Activated CD4-positive, alpha-beta T cell treated with anti-CD3 and anti-CD28 coated beads, Interleukin-2, amount 10 ng/mL, durations not matched to agents 24 days and 14 days (primary cell): ENCODE results near the gene HOGA1. TPM values are rescaled to one million over a fixed set of nuclear protein-coding genes. Genes with fewer than 3 reads are reported as not detected.
"Not testable (repeated sequence)": the region's sequence is repeated elsewhere in the genome, so short reads cannot be mapped to it uniquely, and the experiment has no call there.

Experiments used
- DNase-seq: peaks from one replicate; pipeline ENCODE4 v3.0.0; 2022
- H3K27ac Mint-ChIP-seq: one replicate; pipeline ENCODE4 v1.8.0; 2022; ENCODE audit warnings: mild to moderate bottlenecking, mixed read lengths
- H3K27me3 Mint-ChIP-seq: one replicate; pipeline ENCODE4 v1.8.0; 2022; ENCODE audit warnings: mixed read lengths
- H3K36me3 Mint-ChIP-seq: one replicate; pipeline ENCODE4 v1.8.0; 2022; ENCODE audit warnings: low read depth, mild to moderate bottlenecking, mixed read lengths
- H3K4me1 Mint-ChIP-seq: one replicate; pipeline ENCODE4 v1.8.0; 2021; ENCODE audit warnings: mixed read lengths
- H3K4me3 Mint-ChIP-seq: one replicate; pipeline ENCODE4 v1.8.0; 2022; ENCODE audit warnings: mild to moderate bottlenecking, moderate library complexity, mixed read lengths
- H3K9me3 Mint-ChIP-seq: one replicate; pipeline ENCODE4 v1.8.0; 2021; ENCODE audit warnings: mixed read lengths
- intact Hi-C: fragments of 100-400 bp; cut with micrococcal nuclease; formaldehyde crosslinking; loops from one replicate; pipeline ENCODE4 v1.15.1; 2023
- total RNA-seq: library from RNA; stranded (reverse); gene quantifications from 2 replicates; pipeline ENCODE4 v1.2.3, GENCODE V29; 2022

The HOGA1 gene
- total RNA-seq, 1 donor from 2014 or later, result not detected

DNA sequence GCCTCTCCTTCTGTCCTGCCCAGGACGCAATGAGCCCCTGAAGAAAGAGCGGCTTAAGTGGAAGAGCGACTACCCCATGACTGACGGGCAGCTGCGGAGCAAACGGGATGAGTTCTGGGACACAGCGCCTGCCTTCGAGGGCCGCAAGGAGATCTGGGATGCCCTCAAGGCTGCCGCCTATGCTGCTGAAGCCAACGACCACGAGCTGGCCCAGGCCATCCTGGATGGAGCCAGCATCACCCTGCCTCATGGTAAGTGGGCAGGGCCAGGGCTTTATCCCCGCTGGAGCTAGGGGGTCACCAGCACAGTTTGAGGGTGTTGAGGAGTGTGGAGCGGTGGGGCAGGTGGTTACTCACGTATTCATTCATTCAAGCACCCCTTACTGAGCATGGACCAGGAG is 16.3 kb upstream of the HOGA1 start:
- Mint-ChIP-seq H3K4me1 (no peaks in the 10 kb centered on the region), H3K27me3 (no peaks in the 10 kb centered on the region), H3K4me3 (no peak overlapping the region), H3K9me3 (no peaks in the 10 kb centered on the region), H3K36me3 (no peaks in the 10 kb centered on the region), H3K27ac (no peak overlapping the region)
- DNase-seq, result no peak
- intact Hi-C loops, result no loop called here

DNA sequence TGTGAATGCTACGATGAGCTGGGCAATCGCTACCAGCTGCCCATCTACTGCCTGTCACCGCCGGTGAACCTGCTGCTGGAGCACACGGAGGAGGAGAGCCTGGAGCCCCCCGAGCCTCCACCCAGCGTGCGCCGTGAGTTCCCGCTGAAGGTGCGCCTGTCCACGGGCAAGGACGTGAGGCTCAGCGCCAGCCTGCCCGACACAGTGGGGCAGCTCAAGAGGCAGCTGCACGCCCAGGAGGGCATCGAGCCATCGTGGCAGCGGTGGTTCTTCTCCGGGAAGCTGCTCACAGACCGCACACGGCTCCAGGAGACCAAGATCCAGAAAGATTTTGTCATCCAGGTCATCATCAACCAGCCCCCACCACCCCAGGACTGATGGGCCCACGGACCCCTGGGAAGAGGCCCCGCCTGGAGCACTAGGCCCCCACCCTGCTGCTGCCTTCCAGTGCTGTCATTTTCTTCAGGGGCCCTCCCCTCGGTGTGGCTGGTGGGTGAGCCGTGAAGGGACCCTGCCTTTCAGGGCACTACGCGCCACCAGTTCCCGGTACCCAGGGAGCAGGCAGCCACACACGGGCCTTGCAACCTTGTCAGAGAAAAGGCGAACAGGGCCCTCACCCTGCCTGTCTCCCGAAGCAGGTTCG is 13.9 kb upstream of the HOGA1 start:
- Mint-ChIP-seq H3K27ac (no peak overlapping the region), H3K36me3 (no peaks in the 10 kb centered on the region), H3K4me1 (no peaks in the 10 kb centered on the region), H3K4me3 (no peak overlapping the region), H3K9me3 (no peaks in the 10 kb centered on the region), H3K27me3 (no peaks in the 10 kb centered on the region)
- no peak for DNase-seq
- intact Hi-C loops, result loop anchor here (10.0 kb wide), 1 partner anchor 165 kb away; the partner anchor contains the start of gene ZFYVE27

DNA sequence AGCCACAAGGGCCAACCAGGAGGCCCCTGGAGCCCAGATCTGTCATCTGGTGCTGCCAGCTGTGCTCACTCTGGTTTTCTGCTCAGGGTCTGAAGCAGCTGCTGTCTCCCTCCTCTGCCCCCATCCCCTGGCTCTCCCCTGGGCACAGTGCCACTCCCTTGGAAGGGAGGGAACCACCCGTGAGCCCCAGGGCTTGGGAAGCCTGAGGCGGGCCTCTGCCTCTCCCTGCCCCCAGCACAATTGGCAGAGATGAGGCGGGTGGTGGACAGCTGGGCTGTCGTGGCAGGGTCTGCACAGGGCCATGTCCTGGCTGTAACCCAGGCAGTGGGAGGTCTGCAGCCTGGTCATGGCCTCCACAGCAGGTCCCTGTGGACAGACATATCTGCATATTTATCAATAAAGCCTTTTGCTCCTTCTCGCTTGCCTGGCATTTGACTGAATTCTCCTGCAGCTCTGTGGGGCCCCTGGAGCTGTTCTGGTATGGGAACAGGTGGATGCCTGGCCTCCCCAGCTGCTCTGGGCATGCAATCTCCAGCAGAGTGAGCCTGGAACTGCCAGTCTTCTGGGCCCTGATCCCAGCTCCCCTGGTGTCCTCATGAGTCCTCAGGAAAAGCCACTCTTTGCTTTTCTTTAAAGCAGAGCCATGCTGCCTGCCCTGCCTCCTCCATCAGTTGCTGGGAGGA is 13.3 kb upstream of the HOGA1 start:
- Mint-ChIP-seq H3K4me3 (no peak overlapping the region), H3K9me3 (no peaks in the 10 kb centered on the region), H3K27ac (no peak overlapping the region), H3K4me1 (no peaks in the 10 kb centered on the region), H3K36me3 (no peaks in the 10 kb centered on the region), H3K27me3 (no peaks in the 10 kb centered on the region)
- no peak for DNase-seq
- intact Hi-C loops, result loop anchor here (10.0 kb wide), 1 partner anchor 164 kb away; the partner anchor contains the start of gene ZFYVE27

DNA sequence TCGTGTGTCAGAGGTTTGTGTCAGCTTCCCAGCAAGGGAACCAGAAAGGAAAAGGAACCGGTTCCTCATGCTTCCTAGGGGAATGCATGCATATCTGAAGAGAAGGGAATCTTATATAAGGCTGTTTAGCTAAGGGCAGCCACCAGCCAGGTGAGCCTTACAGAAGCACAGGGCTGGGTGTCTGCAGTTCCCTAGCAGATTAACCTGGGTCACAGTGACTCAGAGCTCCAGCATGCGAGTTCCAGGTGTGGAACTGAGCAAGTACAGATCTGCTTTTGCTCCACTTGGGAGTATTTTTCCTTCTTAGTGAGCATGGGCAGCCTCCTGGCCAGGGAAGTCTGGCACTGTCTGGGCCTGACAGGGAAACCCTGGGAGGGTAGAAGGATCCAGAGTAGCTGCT is 12.6 kb upstream of the HOGA1 start:
- peaks cover 2% of the 10 kb centered on the region for H3K27me3 Mint-ChIP-seq
- H3K4me1 Mint-ChIP-seq, result no peaks in the 10 kb centered on the region
- H3K27ac Mint-ChIP-seq, result no peak overlapping the region
- H3K9me3 Mint-ChIP-seq, result no peaks in the 10 kb centered on the region
- intact Hi-C loops, result loop anchor here (1.0 to 10.0 kb wide), 2 partner anchors 41 to 163 kb away; partner anchors contain the start of gene ZFYVE27
- H3K36me3 Mint-ChIP-seq, result no peaks in the 10 kb centered on the region
- H3K4me3 Mint-ChIP-seq, result no peak overlapping the region
- no peak for DNase-seq

DNA sequence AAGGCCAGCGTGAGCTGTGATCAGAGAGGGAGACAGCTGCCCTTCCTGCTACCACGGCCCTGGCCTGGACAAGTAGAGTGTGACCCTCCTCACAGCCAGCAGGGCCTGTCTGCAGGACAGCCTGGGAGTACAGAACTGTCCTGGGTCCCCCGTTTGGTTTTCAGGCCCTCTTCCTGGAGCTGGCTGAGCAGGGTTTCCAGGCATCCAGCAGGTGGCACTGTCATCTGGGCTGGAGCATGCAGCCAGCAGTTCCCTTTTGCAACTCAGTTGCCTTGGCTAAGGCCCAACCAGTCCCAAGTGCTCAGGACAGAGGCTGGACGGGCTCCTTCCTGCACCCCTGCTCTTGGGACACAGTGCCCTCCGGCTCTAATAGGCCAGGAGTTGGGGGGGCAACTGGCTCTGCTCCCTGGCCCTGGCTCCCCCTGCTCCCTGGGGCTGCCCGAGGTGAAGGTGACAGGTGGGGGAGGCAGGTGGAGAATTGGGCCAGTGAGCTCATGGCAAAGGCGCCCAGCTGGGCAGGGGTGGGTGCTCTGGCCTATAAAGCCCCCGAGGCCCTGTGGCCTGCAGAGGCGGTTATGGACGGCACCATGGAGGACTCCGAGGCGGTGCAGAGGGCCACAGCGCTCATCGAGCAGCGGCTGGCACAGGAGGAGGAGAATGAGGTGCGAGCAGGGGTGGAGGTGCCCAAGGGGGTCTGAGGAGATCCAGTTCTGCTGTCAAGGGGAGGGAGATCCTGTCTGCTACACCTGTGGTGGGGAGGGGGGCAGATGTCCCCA is 11.8 kb upstream of the HOGA1 start, which contains the start of gene ANKRD2:
Gene ANKRD2 (plus strand): TSS at position 566 of the 776 bp plus-strand sequence. CDS start 10 bp downstream, at position 576.
- Mint-ChIP-seq H3K9me3 (no peaks in the 10 kb centered on the region), H3K27me3 (peaks cover 4% of the 10 kb centered on the region), H3K36me3 (no peaks in the 10 kb centered on the region), H3K27ac (no peak within 1 kb of the TSS), H3K4me3 (no peak within 1 kb of the TSS), H3K4me1 (no peaks in the 10 kb centered on the region)
- DNase-seq, result peak; percentile 87
- intact Hi-C loops, result loop anchor here (1.0 to 10.0 kb wide), 2 partner anchors 40 to 162 kb away; partner anchors contain the start of gene ZFYVE27

DNA sequence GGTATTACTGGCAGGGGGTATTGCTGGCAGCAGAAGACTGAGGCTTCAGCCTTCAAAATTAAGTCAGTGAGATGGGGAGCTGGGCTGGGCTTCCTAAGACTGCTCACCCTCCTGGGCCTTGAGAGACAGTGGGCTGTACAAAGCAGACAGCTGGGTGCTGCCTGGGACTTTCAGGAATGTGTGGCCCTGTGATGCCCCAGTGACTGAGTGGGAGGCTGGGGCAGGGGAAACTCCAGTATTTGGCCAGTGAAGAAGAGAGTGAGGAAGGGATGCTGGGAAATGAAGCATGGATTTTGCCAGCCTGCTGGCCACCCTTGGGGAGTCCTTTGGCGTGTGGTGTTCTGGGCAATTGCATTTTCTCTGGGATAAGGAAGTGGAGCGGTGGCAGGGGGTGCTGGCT is 11.2 kb upstream of the HOGA1 start:
- no peaks in the 10 kb centered on the region for H3K36me3 Mint-ChIP-seq
- H3K4me3 Mint-ChIP-seq, result no peak overlapping the region
- H3K9me3 Mint-ChIP-seq, result no peaks in the 10 kb centered on the region
- intact Hi-C loops, result loop anchor here (10.0 kb wide), 1 partner anchor 162 kb away; the partner anchor contains the start of gene ZFYVE27
- DNase-seq, result no peak
- H3K4me1 Mint-ChIP-seq, result no peaks in the 10 kb centered on the region
- H3K27ac Mint-ChIP-seq, result no peak overlapping the region
- peaks cover 5% of the 10 kb centered on the region for H3K27me3 Mint-ChIP-seq

DNA sequence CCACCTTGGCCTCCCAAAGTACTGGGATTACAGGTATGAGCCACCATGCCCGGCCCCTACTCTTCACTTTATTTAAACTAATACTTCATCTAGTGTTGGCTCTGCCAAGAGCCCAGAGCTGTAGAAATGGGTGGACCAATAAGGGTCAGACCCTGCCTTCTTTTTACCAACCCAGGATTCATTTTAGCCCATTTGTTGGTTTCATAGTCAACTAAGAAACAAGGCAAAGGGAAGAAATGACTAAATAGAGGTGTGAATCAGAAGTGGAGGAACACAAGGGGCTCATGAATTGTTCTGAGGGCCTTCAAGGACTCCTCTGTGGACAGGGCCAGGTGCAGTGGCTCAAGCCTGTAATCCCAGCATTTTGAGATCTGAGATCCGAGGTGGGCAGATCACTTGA is 10.5 kb upstream of the HOGA1 start:
- Mint-ChIP-seq H3K4me3 (no peak overlapping the region), H3K27me3 (peaks cover 5% of the 10 kb centered on the region), H3K9me3 (no peaks in the 10 kb centered on the region), H3K27ac (no peak overlapping the region), H3K4me1 (no peaks in the 10 kb centered on the region), H3K36me3 (no peaks in the 10 kb centered on the region)
- DNase-seq, result no peak
- intact Hi-C loops, result loop anchor here (10.0 kb wide), 1 partner anchor 161 kb away; the partner anchor contains the start of gene ZFYVE27

DNA sequence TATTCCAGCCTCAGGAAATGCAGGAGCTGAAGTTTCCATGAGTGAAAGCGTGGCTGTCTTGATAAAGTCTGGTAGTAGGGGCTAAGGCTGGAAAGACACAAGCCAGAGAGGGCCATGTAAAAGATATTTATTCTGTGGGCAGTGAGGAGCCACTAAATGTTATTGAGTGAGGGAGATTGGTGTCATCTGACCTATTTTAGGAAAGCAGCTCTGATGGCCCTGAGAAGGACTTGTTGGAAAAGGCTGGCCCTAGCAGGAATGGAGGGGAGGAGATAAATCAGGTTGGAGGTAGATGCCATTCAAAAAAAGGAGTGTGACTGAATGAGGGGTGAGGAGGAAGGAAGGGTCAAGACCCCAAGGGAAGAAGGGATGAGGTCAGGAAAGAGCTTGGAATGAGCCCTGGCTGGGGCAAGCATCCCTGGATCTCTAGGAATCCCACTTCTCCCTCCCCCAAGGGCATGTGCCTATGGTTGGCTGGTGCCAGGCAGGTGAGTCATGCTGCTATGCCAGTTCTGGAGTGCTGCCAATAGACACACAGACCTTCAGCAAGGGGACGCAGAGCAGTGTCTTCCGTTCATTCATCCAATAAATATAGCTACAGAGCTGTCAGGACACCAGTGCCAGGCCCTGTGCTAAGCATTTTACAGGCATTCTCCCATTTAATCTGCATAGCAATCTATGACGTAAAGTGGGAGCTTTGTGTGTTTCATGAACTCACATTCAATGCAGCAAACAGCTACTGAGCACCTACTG is 9.6 kb upstream of the HOGA1 start:
- Mint-ChIP-seq H3K4me3 (no peak overlapping the region), H3K27ac (no peak overlapping the region), H3K27me3 (peaks cover 5% of the 10 kb centered on the region), H3K4me1 (no peaks in the 10 kb centered on the region), H3K9me3 (no peaks in the 10 kb centered on the region), H3K36me3 (no peaks in the 10 kb centered on the region)
- DNase-seq, result no peak
- intact Hi-C loops, result loop anchor here (10.0 kb wide), 1 partner anchor 160 kb away; the partner anchor contains the start of gene ZFYVE27

DNA sequence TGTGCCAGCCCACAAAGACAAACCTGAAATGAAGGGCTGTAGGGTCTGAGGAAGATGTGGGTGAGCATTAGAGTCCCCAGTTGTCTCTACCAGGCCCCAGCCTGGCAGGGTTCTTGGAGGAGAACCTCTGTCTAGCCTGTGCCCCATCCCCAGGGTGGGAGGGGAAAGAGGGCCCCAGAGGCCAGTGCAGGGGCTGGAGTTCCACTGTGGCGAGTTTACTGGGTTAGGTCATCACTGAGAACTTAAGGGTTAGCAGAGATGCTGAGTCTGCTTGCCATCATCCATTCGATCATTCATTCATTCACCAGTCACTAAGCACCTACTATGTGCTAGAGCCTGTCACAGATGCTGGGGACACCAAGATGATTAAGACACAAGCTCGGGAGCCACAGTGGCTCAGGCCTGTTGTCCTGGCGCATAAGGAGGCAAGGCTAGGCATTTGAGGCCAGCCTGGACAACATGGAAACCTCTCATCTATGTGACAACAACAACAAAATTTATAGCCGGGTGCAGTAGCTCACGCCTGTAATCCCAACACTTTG is 9.0 kb upstream of the HOGA1 start:
- H3K9me3 Mint-ChIP-seq, result no peaks in the 10 kb centered on the region
- H3K27ac Mint-ChIP-seq, result no peak overlapping the region
- no peak for DNase-seq
- H3K4me1 Mint-ChIP-seq, result no peaks in the 10 kb centered on the region
- H3K4me3 Mint-ChIP-seq, result no peak overlapping the region
- H3K27me3 Mint-ChIP-seq, result peaks cover 5% of the 10 kb centered on the region
- intact Hi-C loops, result loop anchor here (10.0 kb wide), 1 partner anchor 160 kb away; the partner anchor contains the start of gene ZFYVE27
- no peaks in the 10 kb centered on the region for H3K36me3 Mint-ChIP-seq

DNA sequence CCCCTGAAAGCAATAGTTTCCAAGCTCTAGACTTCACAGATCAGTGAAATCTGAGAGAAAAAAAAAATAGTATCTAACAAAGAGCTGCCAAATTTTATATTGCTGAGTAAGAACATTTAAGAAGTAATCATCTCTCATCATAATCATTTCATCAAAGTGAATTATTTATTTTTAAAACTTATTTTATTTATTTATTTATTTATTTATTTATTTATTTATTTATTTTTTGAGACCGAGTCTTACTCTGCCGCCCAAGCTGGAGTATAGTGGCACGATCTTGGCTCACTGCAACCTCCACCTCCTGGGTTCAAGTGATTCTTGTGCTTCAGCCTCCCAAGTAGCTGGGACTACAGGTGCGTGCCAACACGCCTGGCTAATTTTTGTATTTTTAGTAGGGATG is 7.7 kb upstream of the HOGA1 start:
- not testable (repeated sequence) for H3K4me1 Mint-ChIP-seq, H3K27me3 Mint-ChIP-seq, H3K4me3 Mint-ChIP-seq, H3K36me3 Mint-ChIP-seq, H3K27ac Mint-ChIP-seq, H3K9me3 Mint-ChIP-seq, DNase-seq
- intact Hi-C loops, result loop anchor here (10.0 kb wide), 1 partner anchor 158 kb away; the partner anchor contains the start of gene ZFYVE27

DNA sequence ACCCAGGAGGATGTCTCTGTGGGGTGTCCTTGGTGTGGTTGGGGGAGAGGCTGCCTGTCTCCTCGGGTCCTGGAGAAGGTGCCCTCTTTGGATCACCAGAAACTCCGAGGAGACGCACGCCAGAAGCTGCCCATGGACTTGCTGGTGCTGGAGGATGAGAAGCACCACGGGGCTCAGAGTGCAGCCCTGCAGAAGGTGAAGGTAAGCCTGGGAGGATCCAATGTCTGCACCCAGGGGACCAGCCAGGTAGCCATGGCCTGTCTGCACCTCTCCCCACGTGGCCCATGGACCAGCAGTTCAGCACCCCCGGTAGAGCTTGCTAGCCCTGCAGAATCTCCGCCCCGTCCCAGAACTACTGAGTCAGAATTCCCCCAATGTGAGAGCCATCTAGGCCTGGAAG is 6.5 kb upstream of the HOGA1 start:
- H3K9me3 Mint-ChIP-seq, result no peaks in the 10 kb centered on the region
- no peak overlapping the region for H3K4me3 Mint-ChIP-seq
- intact Hi-C loops, result loop anchor here (10.0 kb wide), 1 partner anchor 157 kb away; the partner anchor contains the start of gene ZFYVE27

DNA sequence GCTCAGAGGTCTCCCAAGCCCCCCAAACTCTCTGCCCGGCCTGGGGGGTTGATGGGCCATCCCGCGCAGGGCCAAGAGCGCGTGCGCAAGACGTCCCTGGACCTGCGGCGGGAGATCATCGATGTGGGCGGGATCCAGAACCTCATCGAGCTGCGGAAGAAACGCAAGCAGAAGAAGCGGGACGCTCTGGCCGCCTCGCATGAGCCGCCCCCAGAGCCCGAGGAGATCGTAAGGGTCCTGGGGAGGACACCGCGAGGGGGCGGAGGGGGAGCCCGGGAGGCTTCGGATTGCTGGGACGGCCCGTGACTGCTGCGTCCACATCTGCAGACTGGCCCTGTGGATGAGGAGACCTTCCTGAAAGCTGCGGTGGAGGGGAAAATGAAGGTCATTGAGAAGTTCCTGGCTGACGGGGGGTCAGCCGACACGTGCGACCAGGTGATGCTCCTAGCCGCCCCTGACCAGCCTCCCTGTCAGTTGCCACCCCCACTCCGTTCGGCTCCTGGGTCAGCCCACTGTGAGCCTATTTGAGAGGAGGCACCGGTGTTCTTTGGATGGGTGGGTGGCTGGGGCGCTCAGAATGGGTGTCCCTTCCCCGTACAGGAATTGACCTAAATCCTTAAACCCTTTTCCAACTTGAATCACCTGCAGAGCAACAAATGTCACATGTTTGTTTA is 5.9 kb upstream of the HOGA1 start:
- no peak for DNase-seq
- Mint-ChIP-seq H3K36me3 (no peaks in the 10 kb centered on the region), H3K9me3 (no peaks in the 10 kb centered on the region), H3K27ac (no peak overlapping the region), H3K4me3 (no peak overlapping the region), H3K27me3 (peaks cover 5% of the 10 kb centered on the region), H3K4me1 (no peaks in the 10 kb centered on the region)
- intact Hi-C loops, result loop anchor here (10.0 kb wide), 1 partner anchor 156 kb away; the partner anchor contains the start of gene ZFYVE27

More for the DNA sequence above, 6.5 kb upstream of the HOGA1 start:
- Mint-ChIP-seq H3K36me3 (no peaks in the 10 kb centered on the region), H3K4me1 (no peaks in the 10 kb centered on the region), H3K27ac (no peak overlapping the region), H3K27me3 (peaks cover 5% of the 10 kb centered on the region)
- DNase-seq, result no peak
